Measurements from ENCODE around the gene MIS12.
A peak's percentile ranks its signal among the peaks of the same experiment; 100 is the strongest.

MIS12 gene

DNA sequence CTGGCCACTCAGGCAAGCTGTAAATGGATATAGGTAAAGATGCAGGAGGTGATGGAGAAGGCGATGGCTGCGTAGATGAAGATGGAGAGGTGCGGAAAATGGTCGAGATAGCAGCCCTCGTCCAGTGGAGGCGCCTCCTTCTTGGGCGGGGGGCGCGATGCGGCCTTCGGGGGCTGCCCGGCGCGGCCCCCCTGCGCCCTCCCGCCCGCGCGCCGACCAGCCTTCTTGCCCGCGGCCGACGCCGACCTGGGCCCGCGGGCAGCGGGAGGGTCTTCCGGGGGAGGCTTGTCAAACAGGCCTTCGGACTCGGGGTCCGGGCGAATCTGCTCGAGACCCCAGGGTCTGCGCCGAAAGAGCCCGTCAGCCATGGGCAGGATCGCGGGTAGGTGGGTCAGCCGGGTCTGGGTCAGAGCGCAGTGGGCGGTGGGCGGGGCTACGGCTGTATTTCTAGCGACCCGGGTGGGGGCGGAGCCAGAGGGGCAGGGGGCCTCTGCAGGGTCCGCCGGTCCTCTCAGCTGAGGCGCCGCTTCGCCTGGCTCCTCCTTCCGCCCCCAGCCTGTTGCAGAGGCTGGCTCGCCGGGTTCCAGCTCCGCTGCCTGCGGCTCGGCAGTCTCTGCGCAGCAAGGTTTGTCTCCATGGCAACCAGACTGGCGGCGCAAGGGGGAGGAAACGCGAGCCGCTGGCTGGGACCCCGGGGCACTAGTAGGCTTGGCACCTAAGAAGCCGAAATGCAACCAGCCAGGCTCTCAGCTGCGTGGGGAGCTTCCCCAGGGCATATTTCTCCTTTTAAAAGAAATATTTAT is 14.4 kb downstream of the MIS12 start:
- DNase-seq: peak; percentile 87

GRCh38 chr17:5501685-5502084 is 15.3 kb downstream of the MIS12 start:
- no peak for DNase-seq

DNA sequence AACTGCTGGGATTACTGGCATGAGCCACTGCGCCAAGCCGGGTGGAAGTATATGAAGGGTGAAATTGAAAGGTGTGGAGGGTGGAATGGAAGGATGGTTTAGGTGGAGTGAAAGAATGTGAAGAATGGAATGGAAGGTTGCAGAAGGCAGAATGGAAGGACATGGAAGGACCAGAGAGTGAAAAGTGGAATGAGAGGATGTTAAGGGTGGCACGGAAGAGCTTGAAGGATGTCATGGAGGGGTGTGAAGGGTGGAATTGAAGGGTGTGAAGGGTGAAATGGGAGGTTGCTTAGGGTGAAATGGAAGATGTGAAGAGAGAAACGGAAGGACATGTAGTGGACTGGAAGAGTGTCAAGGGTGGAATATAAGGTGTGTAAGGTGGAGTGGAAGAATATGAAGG is 16.2 kb downstream of the MIS12 start:
- no peak for DNase-seq

GRCh38 chr17:5506307-5506706 is 19.9 kb downstream of the MIS12 start:
- no peak for DNase-seq

DNA sequence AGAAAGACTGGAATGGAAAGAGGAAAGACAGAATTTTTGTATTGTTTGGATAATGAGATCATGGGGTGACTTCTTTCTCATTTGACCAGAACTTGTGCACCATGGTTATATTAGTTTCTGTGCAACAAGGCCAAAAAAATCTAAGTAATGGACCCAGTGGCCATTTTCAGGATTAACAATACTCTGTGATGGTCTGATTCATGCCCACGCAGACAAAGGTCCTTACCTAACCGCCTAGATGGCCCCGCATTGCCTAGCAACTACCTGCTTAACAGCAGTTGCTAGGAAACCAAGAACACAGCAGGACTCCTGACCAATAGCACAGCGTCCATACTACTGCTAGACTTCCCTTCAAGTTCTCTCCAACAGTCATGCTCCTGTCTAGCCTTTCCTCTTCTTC is 22.4 kb downstream of the MIS12 start:
- DNase-seq: peak; percentile 86

DNA sequence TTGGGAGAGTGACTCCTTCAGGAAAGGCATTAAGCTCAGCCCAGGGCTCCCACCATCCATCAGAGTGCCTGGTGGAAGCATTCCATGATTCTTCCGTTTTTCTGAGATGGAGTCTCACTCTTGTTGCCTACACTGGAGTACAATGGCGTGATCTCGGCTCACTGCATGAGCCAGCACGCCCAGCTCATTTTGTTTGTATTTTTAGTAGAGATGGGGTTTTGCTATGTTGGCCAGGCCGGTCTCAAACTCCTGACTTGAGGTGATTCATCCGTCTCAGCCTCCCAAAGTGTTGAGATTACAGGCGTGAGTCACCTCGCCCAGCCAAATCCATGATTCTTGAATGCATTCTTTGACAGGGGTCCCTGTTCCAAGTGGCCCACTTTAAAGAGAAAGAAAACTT is 23.1 kb downstream of the MIS12 start:
- DNase-seq: no peak

DNA sequence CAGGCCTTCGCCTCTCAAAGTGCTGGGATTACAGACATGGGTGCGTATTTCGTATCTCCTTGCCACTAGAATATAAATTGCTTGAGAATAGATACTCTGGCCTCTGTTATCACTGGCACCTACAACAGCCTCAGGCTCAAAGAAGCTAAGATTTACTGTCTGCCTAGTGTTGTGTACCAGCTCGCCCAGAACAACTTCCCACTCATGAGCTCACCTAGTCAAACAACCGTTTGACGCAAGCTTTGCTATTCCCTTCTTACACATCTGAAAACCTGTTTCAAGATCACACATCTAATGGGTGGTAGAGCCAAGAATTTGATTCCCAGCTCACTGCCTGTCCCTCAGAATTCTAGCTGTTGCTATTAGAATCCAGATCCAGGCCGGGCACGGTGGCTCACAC is 24.4 kb downstream of the MIS12 start:
- DNase-seq: no peak

GRCh38 chr17:5511401-5512225 is 25.2 kb downstream of the MIS12 start:
- DNase-seq: no peak

GRCh38 chr17:5513628-5514027 is 27.3 kb downstream of the MIS12 start:
- no peak for DNase-seq

DNA sequence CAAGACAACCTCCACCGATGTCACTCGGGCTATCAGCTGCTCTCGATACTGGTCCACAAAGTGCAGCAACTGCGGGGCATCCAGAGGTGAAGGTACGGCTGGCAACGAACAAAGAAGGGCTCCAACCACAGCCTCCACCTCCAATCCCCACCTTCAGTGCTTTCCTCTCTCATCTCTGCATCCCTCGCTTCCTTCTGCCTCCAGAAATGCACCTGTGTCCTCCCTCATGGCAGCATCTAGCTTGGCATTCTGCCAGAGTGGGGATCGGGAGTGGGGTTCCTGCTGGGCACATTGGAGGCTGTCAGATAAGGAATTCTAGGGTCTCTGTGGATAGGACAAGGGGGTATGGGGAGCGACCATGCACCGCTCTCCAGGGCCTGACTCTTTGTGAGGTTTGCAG is 28.6 kb downstream of the MIS12 start:
- DNase-seq: no peak

GRCh38 chr17:5516060-5516792 is 29.9 kb downstream of the MIS12 start:
- no peak for DNase-seq

- DNase-seq: no peak
These were observed 36.1 kb downstream of the MIS12 start for GRCh38 chr17:5522476-5522875.

GRCh38 chr17:5523249-5523648 is 36.9 kb downstream of the MIS12 start:
- DNase-seq: no peak

DNA sequence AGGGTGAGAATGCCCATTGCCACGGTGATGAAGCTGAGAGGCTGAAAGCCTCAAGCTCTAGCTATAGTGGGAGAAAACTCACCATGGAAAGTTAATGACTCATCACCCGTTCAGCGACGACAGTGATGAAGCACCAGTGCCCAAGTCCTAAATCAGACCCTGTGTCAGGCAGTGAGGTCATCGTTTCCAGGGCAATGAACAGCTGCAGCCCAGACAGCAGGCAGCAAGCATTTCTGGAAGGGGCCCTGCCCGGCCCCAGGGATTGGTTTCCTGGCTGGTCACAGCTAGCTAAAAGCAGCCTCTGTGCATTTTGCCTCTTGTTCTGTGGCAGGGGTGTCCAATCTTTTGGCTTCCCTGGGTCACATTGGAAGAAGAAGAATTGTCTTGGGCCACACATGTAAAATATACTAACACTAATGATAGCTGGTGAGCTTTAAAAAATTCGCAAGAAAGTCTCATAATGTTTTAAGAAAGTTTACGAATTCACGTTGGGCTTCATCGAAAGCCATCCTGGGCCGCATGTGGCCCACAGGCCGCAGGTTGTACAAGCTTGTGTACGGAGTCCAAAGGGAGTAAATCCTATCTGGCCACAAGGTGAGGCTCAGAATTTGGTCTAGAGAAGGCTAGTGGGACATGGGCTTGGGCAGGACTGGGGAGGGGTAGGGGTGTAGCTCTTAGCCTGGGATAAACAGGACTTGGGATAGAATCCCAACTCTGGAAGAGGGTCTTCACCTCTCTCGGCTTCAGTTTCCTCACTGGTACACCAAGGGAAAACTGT is 40.6 kb downstream of the MIS12 start:
- DNase-seq: no peak

DNA sequence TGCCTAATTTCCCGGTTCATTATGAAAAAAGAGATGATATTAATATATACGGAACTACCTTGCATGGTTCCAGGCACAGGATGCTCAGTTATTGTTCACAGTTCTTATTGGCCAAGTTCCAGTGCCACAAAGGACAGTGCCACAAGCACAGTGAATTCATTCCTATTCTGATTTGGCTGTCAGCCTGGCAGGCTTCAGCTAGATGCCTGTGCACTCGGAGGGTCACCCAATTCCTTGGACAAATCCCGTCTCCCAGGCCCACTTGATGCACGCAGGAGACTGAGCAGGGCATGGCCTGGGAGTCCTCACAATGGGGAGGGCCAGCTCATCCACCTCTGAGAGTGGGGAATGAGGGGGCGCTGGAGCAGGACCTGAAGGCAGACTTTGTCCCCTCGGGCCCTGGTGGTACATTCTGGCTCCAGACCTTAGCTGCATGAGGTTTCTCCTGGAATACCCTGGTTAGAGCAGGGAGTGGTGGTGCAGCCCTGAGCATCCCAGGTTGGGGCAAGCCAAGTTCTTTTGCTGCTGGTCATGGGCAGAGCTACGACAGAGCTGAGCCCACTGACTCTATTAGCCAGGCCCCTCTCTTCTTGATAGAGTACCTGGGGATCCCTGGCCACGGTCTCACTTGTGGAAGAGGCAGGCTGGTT is 41.4 kb downstream of the MIS12 start:
- no peak for DNase-seq

DNA sequence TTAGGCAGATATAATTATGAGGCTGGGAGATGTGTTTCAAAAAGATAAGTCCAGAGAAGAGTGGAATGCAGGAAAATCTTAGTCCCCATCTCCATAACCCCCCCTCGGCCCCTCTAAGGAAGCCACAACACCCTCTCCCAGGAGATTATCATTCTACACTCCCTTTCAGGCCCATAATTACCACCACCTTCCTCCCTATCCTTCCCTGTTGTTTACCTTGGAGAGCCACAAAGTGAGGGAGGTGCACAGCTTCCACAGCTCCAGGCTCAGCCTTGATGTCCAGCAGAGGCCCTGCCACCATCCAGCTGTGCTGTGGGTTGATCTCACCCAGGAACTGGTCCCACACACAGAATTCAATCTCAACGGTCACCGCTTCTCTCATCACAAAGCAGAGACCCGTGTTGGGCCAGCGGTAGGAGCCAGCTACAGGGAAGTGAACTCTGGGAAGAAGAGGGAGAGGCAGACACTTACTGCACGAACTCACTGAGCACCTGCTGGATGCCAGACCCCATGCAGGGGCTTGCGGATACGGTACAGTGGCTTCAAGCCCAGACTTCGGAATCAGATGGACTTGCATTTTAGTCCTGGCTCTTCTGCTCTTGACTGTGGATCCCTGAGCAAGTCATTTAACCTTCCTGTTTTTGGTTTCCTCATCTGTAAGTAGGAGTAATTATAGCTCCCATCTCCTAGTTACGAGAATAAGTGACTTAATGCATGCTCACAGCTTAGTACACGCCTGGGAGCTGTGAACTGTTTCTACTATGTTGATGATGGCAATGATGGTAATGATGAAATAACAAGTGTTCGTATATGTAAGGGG is 44.1 kb downstream of the MIS12 start:
- no peak for DNase-seq

DNA sequence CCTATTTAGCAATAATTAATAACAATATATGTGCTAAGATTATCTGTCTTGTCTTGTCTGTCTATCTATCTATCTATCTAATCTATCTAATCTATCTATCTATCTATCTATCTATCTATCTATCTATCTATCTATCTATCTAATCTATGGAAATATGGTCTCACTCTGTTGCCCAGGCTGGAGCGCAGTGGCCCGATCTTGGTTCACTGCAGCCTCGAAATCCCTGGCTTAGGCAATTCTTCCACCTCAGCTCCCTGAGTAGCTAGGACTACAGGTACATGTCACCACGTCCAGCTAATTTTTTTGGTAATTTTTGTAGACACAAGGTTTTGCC is 44.7 kb downstream of the MIS12 start:
- DNase-seq: no peak

DNA sequence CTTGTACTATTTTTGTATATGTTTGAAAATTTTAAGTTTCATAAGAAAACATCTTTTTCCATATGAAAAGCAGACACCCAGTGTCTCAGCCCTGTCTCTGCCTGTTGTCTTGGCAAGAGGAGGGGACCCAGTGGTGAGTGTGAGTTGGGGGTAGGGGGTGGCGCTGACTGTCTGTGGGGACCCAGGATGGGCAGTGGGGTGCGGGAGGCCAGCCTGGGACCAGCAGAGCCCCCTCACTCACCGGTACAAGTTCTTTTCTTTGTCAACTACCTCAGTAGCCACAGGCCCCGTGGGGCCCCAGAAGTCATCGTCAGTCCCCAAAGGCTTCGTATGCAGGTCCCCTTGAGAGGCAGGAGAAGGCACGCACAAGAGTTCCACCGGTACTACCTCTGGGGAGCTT is 46.2 kb downstream of the MIS12 start:
- no peak for DNase-seq

DNA sequence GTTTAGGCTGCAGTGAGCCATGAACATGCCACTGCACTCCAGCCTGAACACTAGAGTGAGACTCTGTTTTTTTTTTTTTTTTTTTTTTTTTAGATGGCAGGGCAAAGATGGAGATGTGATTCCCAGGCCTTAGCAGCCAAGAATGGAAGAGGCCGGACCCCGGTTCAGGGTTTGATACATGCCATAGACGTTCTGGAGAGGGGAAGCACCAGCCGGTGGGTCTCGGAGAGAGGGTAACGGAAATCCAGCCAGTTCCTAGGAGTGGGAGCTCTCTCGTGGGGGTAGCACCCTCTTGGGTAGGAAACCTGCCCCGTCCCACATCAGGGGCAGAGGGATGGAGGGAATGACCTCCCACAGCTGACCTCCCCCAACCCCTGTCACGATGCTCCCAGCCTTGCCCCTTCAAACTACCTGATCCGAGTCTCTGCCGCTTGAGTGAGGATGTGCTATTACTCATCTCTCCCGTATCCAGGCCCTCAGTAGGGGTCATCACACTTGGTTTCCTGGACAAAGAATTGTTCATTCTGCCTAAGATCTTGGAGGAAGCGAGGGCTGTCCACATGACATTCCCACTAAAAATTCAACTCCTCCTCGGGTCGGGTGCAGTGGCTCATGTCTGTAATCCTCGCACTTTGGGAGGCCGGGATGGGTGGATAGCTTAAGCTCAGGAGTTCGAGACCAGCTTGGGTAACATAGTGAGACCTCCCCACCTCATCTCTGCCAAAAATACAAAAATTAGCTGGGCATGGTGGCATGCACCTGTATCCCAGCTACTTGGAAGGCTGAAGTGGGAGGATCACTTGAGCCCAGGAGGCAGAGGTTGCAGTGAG is 47.3 kb downstream of the MIS12 start:
- DNase-seq: no peak

DNA sequence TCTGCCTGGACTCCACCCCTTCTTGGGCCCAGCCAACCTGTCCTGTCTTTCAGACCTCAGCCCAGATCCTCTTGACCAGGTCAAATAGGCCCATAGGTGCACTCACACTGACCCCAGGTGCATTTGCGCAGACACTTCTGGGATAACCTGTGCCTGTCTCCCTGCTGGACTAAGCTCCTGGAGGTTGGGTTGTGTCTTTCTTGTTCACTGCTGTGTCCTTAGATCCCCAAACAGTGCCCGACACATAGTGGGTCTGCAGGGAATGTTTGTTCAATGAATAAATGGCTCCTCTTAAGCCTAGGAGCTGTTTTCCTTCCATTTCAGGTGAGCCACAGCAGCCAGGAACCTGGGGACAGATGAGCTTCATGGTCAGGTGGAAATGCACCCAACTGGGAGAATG is 49.1 kb downstream of the MIS12 start:
- DNase-seq: no peak
